Measurements from ENCODE around the gene NFIB. TPM values are rescaled to one million over a fixed set of nuclear protein-coding genes. Genes with fewer than 3 reads are reported as not detected.

NFIB gene
- total RNA-seq, 1 donor from 2014 or later = 9.4 TPM

- no peaks in the 10 kb centered on the region for H3K27me3 ChIP-seq (ENCODE audit: insufficient read depth, low read length)
- Mint-ChIP-seq H3K27me3 (ENCODE audit: low read depth, unreplicated experiment) (peaks cover 2% of the 10 kb centered on the region), H3K4me1 (ENCODE audit: low read depth, unreplicated experiment) (peaks cover 10% of the 10 kb centered on the region), H3K9me3 (ENCODE audit: unreplicated experiment) (no peaks in the 10 kb centered on the region), H3K4me3 (ENCODE audit: unreplicated experiment) (no peak overlapping the region), H3K36me3 (ENCODE audit: low read depth, unreplicated experiment) (no peaks in the 10 kb centered on the region), H3K27ac (ENCODE audit: unreplicated experiment) (no peak overlapping the region)
- TF ChIP-seq CTCF (IDR thresholded peaks at IDR 0.05; ENCODE audit: insufficient read depth, low read depth, low read length) (no peak), EZH2 (IDR thresholded peaks at IDR 0.05; ENCODE audit: insufficient read depth, low read length) (no peak)
- H2AFZ ChIP-seq (ENCODE audit: low read depth, low read length) = no peak overlapping the region
- peak overlapping the region; percentile 38 for H3K4me2 ChIP-seq (ENCODE audit: low read length)
- H3K9me3 ChIP-seq (ENCODE audit: insufficient read depth, low read depth, low read length) = no peaks in the 10 kb centered on the region
- peaks cover 13% of the 10 kb centered on the region for H3K4me1 ChIP-seq (ENCODE audit: insufficient read depth, low read length)
- FAIRE-seq = no peak
- no peak overlapping the region for H3K9ac ChIP-seq (ENCODE audit: low read length)
- no peaks in the 10 kb centered on the region for H4K20me1 ChIP-seq (ENCODE audit: insufficient read depth, low read length)
- H3K27ac ChIP-seq (ENCODE audit: low read depth, low read length) = peak overlapping the region; percentile 41
- DNase-seq (ENCODE audit: low read depth) = no peak
- no peak overlapping the region for H3K4me3 ChIP-seq (ENCODE audit: insufficient read depth, low read depth, low read length)
- no peaks in the 10 kb centered on the region for H3K36me3 ChIP-seq (ENCODE audit: insufficient read depth, low read length)
- H3K79me2 ChIP-seq (ENCODE audit: insufficient read depth, low read length) = no peaks in the 10 kb centered on the region
Observed at GRCh38 chr9:14081745-14082144, 232.2 kb downstream of the NFIB start.

GRCh38 chr9:14080959-14081542, 232.9 kb downstream of the NFIB start:
- Histone ChIP-seq H3K4me2 (ENCODE audit: low read length) (peak overlapping the region; percentile 38), H3K9me3 (ENCODE audit: insufficient read depth, low read depth, low read length) (no peaks in the 10 kb centered on the region), H3K79me2 (ENCODE audit: insufficient read depth, low read length) (no peaks in the 10 kb centered on the region), H3K27ac (ENCODE audit: low read depth, low read length) (peak overlapping the region; percentile 20), H3K4me1 (ENCODE audit: insufficient read depth, low read length) (peaks cover 13% of the 10 kb centered on the region), H3K9ac (ENCODE audit: low read length) (no peak overlapping the region), H3K36me3 (ENCODE audit: insufficient read depth, low read length) (no peaks in the 10 kb centered on the region), H3K27me3 (ENCODE audit: insufficient read depth, low read length) (no peaks in the 10 kb centered on the region), H3K4me3 (ENCODE audit: insufficient read depth, low read depth, low read length) (no peak overlapping the region), H4K20me1 (ENCODE audit: insufficient read depth, low read length) (no peaks in the 10 kb centered on the region), H2AFZ (ENCODE audit: low read depth, low read length) (no peak overlapping the region)
- H3K27me3 Mint-ChIP-seq (ENCODE audit: low read depth, unreplicated experiment) = peaks cover 6% of the 10 kb centered on the region
- peak; percentile 93 for DNase-seq (ENCODE audit: low read depth)
- no peaks in the 10 kb centered on the region for H3K9me3 Mint-ChIP-seq (ENCODE audit: unreplicated experiment)
- peaks cover 10% of the 10 kb centered on the region for H3K4me1 Mint-ChIP-seq (ENCODE audit: low read depth, unreplicated experiment)
- FAIRE-seq = peak; percentile 39
- no peak overlapping the region for H3K4me3 Mint-ChIP-seq (ENCODE audit: unreplicated experiment)
- H3K36me3 Mint-ChIP-seq (ENCODE audit: low read depth, unreplicated experiment) = no peaks in the 10 kb centered on the region
- TF ChIP-seq EZH2 (IDR thresholded peaks at IDR 0.05; ENCODE audit: insufficient read depth, low read length) (no peak), CTCF (IDR thresholded peaks at IDR 0.05; ENCODE audit: insufficient read depth, low read depth, low read length) (peak; percentile 2)
- H3K27ac Mint-ChIP-seq (ENCODE audit: unreplicated experiment) = peak overlapping the region; percentile 1

GRCh38 chr9:14079440-14079839, 234.5 kb downstream of the NFIB start:
- Histone ChIP-seq H3K36me3 (ENCODE audit: insufficient read depth, low read length) (no peaks in the 10 kb centered on the region), H3K79me2 (ENCODE audit: insufficient read depth, low read length) (no peaks in the 10 kb centered on the region), H4K20me1 (ENCODE audit: insufficient read depth, low read length) (no peaks in the 10 kb centered on the region), H3K27me3 (ENCODE audit: insufficient read depth, low read length) (no peaks in the 10 kb centered on the region), H3K9ac (ENCODE audit: low read length) (no peak overlapping the region), H3K9me3 (ENCODE audit: insufficient read depth, low read depth, low read length) (no peaks in the 10 kb centered on the region), H3K4me3 (ENCODE audit: insufficient read depth, low read depth, low read length) (no peak overlapping the region), H2AFZ (ENCODE audit: low read depth, low read length) (no peak overlapping the region), H3K4me2 (ENCODE audit: low read length) (no peak overlapping the region), H3K27ac (ENCODE audit: low read depth, low read length) (no peak overlapping the region), H3K4me1 (ENCODE audit: insufficient read depth, low read length) (peaks cover 13% of the 10 kb centered on the region)
- H3K27ac Mint-ChIP-seq (ENCODE audit: unreplicated experiment) = no peak overlapping the region
- H3K36me3 Mint-ChIP-seq (ENCODE audit: low read depth, unreplicated experiment) = no peaks in the 10 kb centered on the region
- FAIRE-seq (no peak), DNase-seq (ENCODE audit: low read depth) (no peak)
- H3K4me1 Mint-ChIP-seq (ENCODE audit: low read depth, unreplicated experiment) = peaks cover 10% of the 10 kb centered on the region
- H3K9me3 Mint-ChIP-seq (ENCODE audit: unreplicated experiment) = no peaks in the 10 kb centered on the region
- no peak overlapping the region for H3K4me3 Mint-ChIP-seq (ENCODE audit: unreplicated experiment)
- peaks cover 8% of the 10 kb centered on the region for H3K27me3 Mint-ChIP-seq (ENCODE audit: low read depth, unreplicated experiment)
- no peak for TF ChIP-seq EZH2 (IDR thresholded peaks at IDR 0.05; ENCODE audit: insufficient read depth, low read length)
- TF ChIP-seq CTCF (IDR thresholded peaks at IDR 0.05; ENCODE audit: insufficient read depth, low read depth, low read length) = no peak
